Measurements from ENCODE around the gene TNRC6C.
"Not testable (repeated sequence)": the region's sequence is repeated elsewhere in the genome, so short reads cannot be mapped to it uniquely, and the experiment has no call there.

The TNRC6C gene

DNA sequence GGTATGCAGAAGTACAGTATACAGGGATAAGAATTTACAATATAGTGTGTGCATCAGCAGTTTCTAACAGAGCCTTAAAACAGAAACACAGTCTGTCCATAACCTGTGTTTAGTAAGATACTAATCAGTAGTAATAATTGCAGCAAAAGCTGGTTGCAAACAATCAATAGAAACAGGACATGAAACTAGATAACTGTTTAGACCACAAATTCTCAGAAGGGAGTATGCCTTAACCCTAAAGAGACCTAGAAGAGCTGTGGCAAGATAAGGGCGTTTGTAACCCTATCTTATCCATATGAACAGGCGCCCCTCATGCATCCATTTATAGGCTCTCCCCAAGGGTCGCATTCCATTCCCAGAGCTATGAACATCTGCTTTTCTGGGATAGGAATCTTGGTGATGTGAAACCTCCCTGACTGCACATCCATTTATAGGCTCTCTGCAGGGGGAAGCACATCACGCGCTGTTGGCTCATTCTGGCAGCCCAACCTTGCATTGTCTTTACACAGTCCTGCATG, 123.9 kb downstream of the TNRC6C start:
- DNase-seq (ENCODE audit: low spot score) = not testable (repeated sequence)

DNA sequence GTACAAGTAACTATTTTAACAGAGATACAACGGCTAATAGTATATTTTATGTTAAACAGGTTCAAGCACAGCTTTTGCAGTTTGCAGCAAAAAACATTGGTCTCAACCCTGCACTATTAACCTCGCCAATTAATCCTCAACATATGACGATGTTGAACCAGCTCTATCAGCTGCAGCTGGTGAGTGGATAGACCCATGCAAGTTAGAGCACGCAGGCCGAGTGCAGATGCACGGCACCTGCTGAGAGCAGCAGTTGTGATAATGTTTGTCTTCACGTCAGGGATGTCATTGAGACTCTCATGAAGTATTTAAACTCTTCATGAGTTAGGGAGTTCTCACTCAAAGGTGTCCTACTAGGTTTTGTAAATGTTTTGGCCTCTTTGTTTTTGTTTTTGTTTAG, 124.5 kb downstream of the TNRC6C start:
- DNase-seq (ENCODE audit: low spot score) = no peak

DNA sequence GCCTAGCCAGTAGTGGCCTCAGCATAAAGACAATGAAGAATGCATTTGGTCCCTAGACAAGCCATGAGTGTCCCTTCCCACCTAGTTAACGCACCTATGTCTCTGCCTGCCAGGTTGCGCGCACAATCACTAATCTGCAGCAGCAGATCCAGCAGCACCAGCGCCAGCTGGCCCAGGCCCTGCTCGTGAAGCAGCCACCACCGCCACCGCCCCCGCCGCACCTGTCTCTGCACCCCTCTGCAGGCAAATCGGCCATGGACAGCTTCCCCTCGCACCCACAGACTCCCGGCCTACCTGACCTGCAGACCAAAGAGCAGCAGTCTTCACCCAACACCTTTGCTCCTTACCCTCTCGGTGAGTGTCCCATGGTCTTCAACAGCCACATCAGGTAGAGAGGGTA, 128.2 kb downstream of the TNRC6C start:
- DNase-seq (ENCODE audit: low spot score) = no peak

DNA sequence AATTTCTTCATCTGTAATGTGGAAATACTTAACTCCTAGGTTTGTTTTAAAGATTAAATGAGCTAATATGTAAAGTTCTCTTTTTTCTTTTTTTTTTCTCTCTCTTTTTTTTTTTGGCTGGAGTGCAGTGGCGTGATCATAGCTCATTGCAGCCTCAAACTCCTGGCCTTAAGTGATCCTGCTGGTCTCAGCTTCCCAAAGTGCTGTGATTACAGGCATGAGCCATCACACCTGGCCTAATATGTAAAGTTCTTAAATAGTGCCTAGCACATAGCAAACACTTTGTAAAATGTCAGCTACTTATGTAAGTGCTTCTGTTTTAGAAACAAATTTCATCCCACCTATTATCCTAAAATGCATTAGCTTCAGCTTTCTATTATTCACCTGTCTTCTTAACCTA, 130.0 kb downstream of the TNRC6C start:
- DNase-seq (ENCODE audit: low spot score) = no peak

DNA sequence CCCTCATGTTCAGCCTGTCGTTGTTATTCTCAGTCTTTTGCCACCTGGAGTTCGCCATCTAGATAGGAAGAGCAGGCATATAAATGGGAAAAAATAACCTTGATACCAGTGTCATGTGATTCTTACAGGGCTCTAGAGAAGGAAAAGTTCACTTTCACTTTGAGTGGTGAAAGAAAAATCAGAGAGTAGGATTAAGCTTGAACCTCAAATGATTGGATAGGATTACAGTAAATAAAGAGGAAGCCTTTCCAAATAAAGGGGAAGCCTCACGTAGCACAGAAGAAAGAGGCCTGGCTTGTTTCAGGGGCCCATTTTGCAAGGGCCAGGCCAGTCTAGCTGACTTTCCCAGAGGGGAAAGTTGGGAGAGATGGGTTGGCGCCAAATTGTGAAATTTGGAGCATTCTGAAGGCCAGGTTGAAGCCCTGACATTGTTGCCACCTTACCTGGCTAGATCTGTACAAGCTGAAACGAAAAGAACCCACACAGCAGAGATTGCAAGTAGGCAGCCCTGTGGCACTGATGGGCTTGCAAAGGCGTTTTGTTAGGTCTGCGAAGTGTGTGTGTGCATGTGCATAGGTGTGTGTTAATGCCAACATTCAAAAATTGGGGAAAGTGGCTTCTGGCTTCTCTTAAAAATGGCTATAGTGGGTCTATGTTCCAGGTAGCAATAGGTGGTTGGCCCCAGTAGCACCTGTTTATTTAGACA, 131.2 kb downstream of the TNRC6C start:
- no peak for DNase-seq (ENCODE audit: low spot score)

DNA sequence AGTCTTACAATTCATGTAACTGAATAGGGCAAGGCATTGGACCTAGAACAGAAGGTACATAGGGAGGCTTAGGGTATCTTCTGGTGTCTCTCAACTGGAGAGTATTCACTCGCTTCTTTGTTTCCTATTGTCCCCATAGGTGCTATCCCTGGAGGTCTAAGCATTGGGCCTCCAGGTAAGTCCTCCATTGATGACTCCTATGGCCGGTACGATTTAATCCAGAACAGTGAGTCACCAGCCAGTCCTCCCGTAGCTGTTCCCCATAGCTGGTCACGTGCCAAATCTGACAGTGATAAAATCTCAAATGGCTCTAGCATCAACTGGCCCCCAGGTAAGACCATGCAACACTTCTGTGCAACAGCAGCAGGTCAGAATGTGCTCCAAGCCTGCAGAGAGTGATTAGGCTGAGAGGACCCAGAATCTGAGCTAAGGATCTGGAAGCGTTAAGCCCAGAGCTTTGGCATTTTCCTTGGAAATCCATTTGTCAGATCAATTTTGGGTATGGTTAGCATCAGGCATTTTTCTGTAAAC, 134.4 kb downstream of the TNRC6C start:
- DNase-seq (ENCODE audit: low spot score) = no peak

DNA sequence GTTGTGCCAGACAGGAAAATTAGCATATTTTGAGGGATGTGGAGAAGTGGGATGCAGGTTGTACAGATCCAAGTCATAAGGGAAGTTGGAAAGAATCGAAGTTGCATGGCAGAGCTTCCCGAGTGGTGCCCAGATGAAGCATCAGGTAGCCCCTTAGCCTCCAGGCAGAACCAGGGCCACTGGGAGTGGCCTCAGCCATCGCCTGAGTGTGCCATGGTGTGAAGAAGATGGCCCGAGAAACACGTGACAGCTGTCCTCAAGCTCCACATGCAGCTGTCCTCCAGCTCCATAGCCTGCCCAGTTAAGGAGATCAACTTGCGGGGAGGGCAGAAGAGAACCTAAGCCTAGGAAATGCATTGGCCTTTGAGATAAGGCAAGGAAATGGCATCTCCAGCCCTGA, 136.5 kb downstream of the TNRC6C start:
- DNase-seq (ENCODE audit: low spot score) = no peak

DNA sequence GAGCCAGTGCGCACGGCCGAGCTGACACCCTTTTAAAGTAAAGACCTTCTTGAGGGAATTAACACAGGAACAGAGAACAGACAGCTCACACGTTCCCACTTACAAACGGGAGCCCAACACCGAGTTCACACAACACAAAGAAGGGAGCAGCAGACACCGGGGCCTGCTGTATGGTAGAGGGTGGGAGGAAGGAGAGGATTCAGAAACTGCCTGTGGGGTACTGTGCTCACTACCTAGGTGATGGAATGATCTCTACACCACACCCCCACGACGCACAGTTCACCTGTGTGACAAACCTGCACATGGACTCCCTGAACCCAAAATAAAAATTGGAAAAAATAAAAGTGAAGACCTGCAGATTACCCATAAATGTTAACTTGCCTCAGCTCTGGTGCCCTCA, 137.6 kb downstream of the TNRC6C start:
- DNase-seq (ENCODE audit: low spot score) = no peak

DNA sequence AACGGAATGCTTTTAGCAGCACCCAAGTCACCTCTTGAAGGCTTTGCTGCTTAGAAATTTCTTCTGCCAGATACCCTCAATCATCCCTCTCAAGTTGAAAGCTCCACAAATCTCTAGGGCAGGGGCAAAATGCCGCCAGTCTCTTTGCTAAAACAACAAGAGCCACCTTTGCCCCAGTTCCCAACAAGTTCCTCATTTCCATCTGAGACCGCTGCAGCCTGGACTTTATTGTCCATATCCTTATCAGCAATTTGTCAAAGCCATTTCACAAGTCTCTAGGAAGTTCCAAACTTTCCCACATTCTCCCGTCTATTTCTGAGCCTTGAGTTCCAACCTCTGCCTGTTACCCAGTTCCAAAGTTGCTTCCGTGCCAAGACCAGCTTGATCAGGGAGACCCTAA, 142.6 kb downstream of the TNRC6C start:
- no peak for DNase-seq (ENCODE audit: low spot score)

DNA sequence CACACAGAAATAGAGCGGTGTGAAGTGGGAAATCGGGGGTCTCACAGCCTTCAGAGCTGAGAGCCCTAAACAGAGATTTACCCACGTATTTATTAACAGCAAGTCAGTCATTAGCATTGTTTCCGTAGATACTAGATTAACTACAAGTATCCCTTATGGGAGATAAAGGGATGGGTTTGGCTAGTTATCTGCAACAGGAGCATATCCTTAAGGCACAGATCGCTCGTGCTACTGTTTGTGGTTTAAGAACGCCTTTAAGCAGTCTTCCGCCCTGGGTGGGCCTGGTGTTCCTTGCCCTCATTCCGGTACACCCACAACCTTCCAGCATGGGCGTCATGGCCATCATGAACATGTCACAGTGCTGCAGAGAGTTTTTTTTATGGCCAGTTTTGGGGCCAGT, 143.0 kb downstream of the TNRC6C start:
- DNase-seq (ENCODE audit: low spot score) = no peak

DNA sequence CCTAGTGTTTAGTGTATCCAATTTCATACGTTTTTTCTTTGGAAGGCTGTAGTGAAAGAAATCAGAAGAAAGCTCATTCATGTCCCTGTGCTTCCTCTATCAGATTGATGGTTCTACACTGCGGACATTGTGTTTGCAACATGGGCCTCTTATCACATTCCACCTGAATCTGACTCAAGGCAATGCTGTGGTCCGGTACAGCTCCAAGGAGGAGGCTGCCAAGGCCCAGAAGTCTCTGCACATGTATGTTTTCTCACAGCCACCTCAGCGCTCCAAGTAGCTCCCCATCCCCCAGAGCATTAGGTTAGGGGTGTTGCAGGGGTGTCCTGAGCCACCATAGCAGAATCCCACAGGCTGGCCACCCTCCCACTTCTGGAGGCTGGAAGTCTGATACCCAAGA, 144.8 kb downstream of the TNRC6C start:
- DNase-seq (ENCODE audit: low spot score) = no peak

DNA sequence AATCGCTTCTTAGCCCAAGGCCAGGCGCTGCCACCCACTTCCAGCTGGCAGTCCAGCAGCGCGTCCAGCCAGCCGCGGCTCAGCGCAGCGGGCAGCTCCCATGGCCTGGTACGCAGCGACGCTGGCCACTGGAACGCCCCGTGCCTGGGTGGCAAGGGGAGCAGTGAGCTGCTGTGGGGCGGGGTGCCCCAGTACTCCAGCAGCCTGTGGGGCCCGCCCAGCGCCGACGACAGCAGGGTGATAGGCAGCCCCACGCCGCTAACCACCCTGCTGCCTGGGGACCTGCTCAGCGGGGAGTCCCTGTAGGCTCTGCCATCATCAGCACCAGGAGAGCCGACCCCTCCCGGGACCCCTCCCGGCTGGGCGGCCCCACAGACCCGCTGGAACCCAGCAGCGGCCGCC, 146.0 kb downstream of the TNRC6C start:
- no peak for DNase-seq (ENCODE audit: low spot score)

DNA sequence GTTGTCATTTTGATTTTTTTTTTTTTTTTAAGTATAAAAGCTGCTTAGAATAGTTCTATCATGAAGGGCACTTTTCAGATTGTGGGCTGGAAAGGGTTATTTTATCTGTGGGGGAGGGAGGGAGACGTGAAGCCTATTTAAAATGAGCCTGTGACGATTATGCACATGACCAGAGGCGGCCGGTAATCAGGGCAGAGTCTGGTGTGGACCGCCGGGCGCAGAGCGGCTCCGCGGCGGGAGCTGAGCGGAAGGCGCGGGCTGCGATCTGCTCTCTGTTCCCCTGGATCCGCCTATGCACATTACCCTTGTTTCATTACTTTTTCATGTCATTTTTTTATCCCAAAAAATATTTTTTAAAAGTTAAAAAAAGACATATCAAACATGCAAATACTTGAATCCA, 146.6 kb downstream of the TNRC6C start:
- DNase-seq (ENCODE audit: low spot score) = no peak

DNA sequence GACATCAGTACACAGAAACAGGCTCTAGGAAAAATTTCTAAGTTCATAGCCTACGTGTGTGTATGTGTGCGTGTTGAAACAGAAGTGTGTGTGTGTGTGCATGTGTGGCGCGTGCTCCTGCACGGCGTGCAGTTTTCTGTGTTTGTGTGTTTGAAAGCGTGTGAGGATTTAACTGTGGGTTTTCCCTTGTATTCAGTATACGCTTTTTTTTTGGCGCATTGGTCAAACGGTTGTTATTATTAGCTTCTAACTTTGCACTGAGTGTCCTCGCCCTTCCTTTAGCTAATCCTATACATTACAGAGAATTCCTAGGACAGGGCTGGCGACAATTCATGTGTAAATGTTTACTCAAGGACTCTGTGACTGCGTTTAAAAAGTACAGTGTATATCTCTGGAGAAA, 147.0 kb downstream of the TNRC6C start:
- no peak for DNase-seq (ENCODE audit: low spot score)

DNA sequence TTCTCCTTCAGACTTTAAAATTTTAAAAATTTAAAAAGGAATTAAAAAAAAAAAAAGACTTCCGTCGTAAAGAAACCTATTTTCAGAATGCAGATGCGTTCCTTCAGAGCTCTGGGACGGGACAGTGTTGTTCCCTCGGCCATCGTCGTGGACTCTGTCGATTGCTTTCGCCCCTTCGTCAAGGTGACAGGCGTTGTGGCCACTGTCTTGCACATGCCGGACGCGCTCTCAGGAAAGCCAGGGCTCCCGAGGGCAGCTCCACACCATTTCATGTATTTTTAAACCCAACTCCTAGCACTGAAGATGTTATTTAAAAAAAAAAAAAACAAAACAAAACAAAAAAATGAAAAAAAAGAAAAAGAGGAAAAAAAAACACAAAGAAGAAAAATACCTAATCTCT, 147.7 kb downstream of the TNRC6C start:
- no peak for DNase-seq (ENCODE audit: low spot score)

DNA sequence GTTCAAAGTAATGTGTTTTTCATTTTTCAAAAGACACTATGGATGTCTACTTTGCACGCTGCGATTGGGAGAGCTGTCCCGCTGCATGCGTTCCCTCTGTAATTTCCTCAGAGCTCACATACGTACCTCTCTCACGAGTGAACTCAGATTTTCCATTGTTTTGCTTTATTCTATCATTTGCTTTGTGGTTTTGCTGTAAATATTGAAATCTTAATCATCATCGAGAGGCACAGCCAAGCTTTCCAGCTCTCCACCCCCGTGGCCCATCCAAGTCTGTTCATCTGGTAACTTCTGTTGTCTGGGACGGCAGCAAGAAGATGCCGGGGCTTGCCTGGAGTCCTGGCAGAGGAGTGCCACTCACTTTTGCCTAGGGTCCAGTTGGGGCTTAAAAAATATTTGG, 149.0 kb downstream of the TNRC6C start:
- no peak for DNase-seq (ENCODE audit: low spot score)

DNA sequence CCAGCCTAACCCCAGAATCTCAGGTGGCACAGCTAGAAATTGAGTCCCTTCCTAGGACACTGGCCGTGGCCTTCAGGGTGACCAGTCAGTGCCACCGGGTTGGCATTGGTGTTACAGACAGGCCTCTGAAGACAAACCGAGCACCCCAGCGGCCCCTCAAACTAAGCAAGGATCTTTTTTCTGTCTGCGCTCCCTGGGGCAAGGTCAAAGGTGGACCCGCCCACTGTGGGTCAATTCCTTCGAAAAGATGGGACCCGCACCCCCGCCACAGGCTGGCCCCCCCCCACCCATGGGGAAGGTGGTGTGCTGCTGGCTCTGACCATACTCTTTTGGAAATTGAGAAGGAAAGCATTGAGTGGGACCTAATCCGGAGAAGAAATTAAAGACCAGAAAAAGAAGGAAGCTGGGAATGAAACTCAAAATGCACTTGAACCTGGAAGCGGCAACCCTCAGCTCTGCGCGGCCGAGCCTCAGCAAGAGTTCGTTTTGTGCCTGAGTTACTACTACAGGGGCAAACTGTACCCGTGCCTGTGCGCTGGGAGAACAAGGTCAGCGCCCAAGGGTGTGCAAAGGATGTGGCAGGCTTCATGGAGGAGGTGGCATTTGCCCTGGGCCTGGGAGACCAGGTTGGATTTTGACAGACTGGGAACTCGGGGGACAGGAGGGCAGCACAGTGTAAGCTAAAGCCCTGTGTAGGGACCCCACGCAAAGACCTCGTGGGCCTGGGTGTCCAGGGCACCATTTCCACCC, 149.6 kb downstream of the TNRC6C start:
- DNase-seq (ENCODE audit: low spot score) = no peak

DNA sequence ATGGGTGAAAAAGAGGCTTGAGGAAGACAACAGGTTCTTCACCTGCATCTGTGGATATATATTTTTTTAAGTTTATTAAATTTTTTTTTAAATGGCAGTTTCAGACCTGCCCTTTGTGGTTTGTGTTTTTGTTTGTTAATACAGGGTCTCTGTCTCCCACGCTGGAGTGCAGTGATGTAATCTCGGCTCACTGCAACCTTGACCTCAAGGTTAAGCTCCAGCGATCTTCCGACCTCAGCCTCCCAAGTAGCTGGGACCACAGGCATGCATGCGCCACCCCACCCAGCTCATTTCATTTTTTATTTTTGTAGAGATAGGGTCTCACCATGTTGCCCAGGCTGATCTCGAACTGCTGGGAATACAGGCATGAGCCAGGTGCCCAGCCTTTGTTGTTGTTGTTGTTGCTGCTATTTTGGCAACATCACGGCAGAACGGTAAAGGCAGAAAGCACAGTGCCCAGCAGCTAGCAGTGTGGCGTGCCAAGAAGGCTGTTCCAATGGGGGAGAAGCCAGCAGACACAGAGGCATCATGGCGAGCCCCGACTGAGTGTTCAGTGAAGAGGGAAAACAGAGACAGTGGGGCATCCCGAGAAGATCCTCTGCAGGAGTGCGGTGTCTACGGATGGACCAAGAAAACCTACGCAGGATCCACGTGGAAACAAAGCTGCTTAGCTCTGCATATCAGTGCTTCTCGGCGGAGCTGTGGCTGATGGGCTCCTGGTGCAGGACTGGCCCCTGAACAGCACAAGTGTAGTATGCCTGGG, 150.4 kb downstream of the TNRC6C start:
- DNase-seq (ENCODE audit: low spot score) = no peak

DNA sequence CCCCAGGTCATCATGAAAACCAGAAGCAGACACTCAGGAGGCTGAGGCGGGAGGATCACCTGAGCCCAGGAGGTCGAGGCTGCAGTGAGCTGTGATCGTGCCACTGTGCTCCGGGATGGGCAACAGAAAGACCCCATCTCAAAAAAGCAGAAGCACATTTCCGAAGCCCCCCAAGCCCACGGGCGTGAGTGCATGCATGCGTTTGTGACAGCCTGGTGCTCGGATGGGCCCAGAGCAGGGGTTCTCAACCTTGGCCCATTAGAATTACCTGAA, 150.9 kb downstream of the TNRC6C start:
- no peak for DNase-seq (ENCODE audit: low spot score)

DNA sequence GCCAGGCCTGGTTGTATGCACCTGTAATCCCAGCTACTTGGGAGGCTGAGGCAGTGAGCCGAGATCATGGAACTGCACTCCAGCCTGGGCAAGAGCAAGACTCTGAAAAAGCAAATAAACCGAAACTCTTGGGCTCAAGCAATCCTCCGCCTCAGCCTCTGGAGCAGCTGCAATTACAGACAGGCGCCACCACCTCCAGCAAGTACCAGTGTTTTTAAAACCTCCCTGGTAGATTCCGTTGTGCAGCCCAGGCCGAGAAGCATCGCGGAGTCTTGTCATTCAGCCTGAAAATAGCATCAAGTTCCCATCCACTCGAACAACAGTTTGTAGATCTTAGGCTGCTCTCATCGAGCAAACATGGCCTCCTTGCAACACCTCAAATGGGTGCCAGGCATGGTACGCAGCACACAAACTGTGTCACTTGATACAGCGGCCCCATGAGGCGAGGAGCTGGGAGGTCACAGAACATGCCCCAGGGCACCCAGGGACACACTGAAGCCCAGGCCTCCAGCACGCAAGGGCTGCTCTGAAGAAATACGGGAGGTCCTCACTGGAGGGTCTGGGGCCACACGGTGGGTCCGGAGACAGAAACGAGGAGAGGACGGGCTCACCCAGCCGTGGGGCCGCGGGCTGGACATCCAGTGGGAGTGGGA, 152.0 kb downstream of the TNRC6C start:
- no peak for DNase-seq (ENCODE audit: low spot score)

DNA sequence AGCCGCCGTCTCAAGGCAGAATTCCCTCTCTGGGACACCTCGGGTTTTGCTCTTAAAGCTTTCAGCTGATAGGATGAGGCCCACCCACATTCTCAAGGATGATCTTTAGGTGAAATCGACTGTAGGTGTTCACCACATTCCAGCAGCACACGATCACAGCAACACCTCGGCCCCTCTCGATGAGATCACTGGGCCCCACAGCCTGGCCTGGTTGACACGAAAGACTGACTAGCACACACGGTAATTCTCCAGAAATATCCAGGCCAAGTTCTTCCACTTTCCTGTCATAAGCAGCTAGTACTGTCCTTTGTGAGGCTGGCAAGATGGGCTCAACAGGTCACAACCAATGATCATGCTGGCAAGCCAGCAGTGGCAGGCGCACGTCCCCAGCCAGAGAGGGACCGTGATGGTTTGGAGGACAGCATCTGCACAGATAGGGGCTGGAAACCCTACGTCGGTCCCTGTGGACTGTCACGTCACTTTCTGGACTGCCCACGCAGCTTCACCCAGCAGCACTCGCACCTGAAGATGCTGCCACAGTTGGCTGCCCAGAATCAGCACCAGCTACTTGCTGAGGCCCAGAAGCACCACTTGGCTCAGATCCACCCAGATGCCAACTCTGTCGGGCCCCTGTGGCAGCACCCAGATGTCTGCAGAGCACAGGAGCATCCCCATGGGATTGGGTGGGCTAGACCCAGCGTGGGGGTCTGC, 152.7 kb downstream of the TNRC6C start:
- no peak for DNase-seq (ENCODE audit: low spot score)
